KOPT-K1 (cell line): Measurements from ENCODE around the gene FADS3.

Experiments used
- H3K27ac ChIP-seq: fragments of 200-600 bp; sonication (generic); 2 replicates; pipeline ENCODE4 v1.5.1; 2016; ENCODE audit warnings: antibody characterized with exemption, mild to moderate bottlenecking, low read depth, low read length; ENCODE audit not compliant: poor library complexity, severe bottlenecking
- H3K36me3 ChIP-seq: fragments of 200-600 bp; sonication (generic); 2 replicates; pipeline ENCODE4 v1.5.1; 2017; ENCODE audit warnings: antibody characterized with exemption, mild to moderate bottlenecking, low read length, moderate library complexity; ENCODE audit not compliant: insufficient read depth
- H3K9me3 ChIP-seq: fragments of 200-600 bp; sonication (generic); 2 replicates; pipeline ENCODE4 v1.5.1; 2017; ENCODE audit warnings: antibody characterized with exemption, low read length, mild to moderate bottlenecking; ENCODE audit not compliant: insufficient read depth, poor library complexity, severe bottlenecking

FADS3 gene

DNA sequence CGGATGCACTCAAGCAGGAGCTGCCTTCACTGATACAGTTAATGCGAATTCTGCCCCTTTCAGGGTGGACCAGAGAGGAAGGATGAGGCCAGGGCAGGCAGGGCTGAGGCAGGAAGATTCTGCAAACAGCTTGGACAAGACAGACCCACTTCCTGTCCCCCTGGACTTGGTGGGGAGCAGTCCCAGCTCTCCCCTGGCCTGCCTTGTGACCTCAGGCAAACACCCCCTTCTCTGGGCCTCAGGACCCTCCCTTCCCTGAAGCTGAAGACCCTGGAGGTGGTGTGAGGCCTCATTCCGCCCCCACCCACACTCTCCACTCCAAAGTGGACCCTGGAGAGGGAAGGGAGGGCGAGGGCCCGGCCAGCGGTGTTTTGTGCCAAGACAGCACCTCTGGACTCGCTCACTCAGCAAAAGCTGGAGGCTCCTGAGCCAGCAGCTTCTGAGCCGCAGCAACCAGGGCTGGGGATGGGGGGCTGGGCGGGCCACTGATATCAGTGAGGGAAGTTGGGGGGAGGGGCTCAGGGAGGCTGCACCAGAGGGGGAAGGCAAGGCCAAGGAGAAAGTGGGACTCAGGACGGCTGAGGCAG, 17.5 kb upstream of the FADS3 start:
- Histone ChIP-seq H3K36me3 (no peaks in the 10 kb centered on the region), H3K27ac (no peak overlapping the region), H3K9me3 (no peaks in the 10 kb centered on the region)

DNA sequence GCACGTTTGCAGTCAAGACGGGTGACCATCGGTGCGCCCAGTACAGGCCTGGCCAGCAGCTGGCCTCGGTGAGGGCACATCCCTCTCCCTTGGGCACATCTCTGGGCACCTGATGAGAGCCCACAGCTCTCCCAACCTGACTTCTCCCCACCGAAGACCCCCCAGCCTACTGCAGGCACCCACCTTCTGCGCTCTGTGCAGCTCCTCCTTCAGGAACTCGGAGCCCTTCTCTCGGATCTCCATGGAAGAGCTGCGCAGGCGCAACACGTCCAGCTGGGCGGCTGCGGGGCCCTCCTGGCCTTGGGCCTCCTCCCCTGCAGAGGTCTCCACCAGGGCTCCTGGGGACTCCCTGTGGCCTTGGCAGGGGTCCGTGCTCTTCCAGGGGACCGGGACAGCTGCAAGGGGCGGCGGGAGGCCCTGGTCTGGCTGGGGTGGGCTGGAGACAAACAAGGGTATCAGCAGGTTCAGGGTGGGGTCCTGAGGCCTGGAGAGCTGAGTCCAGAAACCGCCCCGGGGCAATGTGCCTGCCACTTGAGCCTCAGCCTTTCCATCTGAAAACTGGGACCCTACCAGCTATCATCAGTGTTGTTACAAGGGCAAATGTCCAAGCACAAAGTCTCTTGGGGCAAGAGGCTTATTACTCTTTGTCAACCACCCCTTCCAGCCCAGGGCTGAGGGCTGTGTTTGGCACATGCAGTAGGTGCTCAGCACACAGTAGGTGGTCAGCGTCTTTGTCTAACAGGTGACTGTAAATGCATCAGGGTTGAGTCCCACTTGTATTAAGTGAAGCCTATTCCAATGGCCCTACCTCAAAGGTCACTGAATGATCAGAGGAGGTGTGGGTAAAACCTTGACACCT, 16.8 kb upstream of the FADS3 start:
- H3K36me3 ChIP-seq: no peaks in the 10 kb centered on the region
- no peaks in the 10 kb centered on the region for H3K9me3 ChIP-seq
- no peak overlapping the region for H3K27ac ChIP-seq

DNA sequence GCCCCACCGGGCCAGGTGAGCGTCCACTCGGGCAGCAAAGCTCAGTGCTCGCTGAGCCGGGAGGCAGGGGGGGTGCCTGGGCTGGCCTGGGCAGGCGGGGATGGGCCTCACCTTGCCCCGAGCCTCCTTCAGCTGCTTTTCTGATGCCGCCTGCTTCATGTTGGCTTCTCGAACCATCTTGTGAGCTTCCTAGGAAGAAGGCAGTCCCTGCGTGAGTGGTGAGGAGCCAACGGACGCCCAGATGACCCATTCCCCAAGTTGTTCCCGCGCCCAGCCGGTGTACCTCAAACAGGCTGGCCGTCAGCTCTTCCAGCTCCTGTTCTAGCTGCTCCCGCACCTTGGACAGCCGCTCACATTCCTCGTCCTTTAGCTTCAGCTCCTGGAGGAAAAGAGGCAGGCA, 15.9 kb upstream of the FADS3 start:
- H3K9me3 ChIP-seq: no peaks in the 10 kb centered on the region

DNA sequence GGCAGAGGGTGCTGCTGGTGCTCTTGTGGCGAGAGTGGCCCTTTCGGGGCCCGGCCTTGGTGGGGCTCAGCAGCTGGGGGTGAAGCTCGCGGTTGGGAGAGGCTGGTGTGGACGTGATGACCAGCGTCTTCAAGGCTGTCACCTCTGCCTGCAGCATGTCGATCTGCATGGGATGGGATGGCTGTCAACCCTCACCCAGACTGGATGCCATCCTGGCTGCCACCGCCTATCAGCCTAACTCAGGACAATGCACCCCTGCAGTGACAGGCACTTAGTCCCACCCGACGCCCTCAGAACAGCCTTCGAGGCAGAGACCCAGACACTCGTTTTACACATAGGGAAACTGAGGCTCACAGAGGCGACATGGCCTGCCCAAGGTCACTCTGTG, 15.2 kb upstream of the FADS3 start:
- Histone ChIP-seq H3K9me3 (no peaks in the 10 kb centered on the region), H3K27ac (no peak overlapping the region), H3K36me3 (no peaks in the 10 kb centered on the region)

More for the DNA sequence above, 15.9 kb upstream of the FADS3 start:
- no peak overlapping the region for H3K27ac ChIP-seq
- no peaks in the 10 kb centered on the region for H3K36me3 ChIP-seq

DNA sequence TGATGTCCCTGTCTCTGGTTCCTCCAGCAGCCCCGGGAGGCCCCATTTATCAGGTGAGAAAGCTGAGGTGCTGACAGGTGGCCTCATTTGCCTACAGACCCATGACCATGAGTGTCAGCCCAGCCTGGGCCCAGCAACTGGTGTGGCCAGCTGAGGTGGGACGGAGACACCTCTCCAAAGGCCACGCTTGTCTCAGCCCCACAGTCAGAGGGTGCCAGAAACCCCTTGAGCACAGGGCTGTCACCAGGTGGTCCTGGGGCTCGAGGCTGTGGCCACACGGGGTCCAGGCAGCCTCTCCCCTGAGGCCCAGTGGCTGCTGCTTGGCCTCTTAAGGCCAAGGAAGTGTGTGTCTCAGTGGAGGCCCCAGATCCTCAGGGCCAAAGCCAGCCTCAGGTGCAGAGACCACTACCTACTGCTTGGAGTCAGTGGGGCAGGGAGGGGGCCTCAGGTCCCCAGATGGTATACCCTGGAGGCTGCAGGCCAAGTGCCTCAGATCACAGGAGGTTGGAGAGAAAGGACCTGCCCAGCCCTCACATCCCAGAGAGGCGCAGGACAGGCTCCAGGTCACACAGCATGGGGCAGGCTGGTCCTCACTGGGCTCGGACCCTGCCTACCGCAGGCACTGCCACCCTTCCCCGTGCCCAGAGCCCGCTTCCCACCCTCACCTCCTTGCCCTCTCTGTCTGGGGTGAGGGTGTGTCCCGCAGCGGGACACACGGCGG, 14.6 kb upstream of the FADS3 start:
- H3K9me3 ChIP-seq: no peaks in the 10 kb centered on the region
- no peak overlapping the region for H3K27ac ChIP-seq

DNA sequence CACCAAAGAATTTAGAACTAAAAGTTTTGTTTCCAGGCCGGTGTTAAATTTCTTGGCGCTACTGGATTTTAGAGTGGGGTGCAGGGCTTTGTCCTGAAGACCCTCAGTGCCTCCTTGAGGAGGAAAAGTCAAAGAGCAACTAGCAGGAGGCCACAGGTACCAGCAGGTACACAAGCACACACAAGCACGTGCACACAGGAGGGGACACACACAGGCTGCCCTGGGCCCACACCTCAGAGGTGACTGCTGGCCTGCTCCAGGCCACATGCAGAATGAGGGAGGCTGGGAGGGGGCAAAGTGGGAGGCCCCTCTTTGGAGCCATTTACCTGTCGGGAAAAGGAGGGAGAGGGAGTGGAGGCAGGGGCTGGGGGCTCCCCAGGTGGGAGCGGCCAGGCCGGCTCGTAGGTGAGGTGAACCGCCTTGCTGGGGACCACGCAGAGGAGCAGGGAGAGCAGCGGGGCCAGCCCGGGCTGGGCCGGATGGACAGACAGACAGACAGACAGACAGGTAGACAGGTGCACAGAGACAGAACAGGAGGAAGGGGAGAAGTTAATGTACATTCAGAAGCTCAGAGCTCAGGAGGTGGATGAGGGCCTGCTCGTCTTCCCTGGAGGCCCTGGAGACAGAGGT, 13.8 kb upstream of the FADS3 start:
- Histone ChIP-seq H3K27ac (no peak overlapping the region), H3K9me3 (no peaks in the 10 kb centered on the region), H3K36me3 (no peaks in the 10 kb centered on the region)

More for the DNA sequence above, 14.6 kb upstream of the FADS3 start:
- no peaks in the 10 kb centered on the region for H3K36me3 ChIP-seq

DNA sequence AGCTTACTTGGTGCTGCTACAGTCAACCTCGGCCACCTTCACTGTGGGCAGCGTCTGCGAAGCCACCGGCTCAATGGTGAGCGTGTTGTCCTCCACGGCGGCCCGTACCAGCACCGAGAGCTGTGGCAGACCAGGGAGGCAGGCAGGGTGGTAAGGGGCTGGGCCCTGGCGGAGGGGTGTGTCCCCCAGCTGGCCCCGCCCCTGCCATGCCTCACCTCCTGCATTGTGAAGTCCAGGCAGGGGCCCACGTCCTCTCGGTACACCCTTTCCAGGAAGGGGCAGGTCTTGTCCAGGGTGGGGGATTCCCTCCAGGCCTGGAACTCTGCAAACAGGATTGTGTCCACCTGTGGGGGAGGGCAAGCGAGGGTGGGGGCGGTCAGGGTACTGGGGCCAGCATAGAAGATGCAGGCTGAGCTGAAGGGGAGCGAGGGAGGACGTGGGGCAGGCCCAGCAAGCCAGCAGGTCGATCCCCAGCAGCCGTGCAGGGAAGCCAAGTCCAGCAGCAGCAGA, 13.2 kb upstream of the FADS3 start:
- H3K27ac ChIP-seq: no peak overlapping the region
- no peaks in the 10 kb centered on the region for H3K36me3 ChIP-seq
- H3K9me3 ChIP-seq: no peaks in the 10 kb centered on the region

DNA sequence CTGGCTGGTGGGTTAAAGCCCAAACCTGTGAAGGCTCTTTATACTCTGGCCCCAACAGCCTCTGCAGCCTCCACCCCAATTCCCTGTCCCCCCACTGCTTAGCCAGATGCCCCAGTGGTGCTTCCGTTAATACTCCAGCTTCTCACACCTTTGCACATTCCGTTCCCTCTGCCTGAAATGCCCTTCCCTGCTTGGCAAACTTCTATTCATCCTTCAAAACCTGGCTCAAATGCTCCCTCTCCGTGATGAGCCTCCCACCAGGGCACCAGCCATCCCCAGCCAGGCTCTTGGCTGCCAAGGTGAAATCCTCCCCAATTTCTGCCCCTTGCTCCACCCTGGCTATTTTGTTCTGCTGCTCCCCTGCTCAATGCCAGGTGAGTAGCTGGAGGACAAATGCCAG, 12.5 kb upstream of the FADS3 start:
- Histone ChIP-seq H3K9me3 (no peaks in the 10 kb centered on the region), H3K27ac (no peak overlapping the region), H3K36me3 (no peaks in the 10 kb centered on the region)

DNA sequence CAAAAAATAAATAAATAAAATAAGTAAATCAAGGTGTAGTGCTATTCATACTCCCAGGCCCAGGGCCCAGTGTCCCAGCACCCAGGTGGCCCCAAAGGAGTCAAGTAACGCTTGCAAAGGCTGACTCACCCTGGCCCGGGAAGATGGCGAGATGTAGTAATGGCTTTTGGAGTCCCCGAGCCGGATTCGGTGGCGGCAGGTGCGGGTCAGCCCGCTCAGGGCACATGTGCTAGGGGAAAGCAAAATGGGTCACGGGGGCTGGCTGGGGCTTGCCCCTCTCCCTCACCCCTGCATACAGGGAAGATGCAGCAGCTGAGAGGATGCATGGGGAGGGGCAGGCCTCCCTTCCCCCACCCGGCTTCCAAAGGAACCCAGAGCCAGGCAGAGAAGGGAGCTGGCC, 11.0 kb upstream of the FADS3 start:
- no peak overlapping the region for H3K27ac ChIP-seq
- H3K9me3 ChIP-seq: no peaks in the 10 kb centered on the region
- no peaks in the 10 kb centered on the region for H3K36me3 ChIP-seq

DNA sequence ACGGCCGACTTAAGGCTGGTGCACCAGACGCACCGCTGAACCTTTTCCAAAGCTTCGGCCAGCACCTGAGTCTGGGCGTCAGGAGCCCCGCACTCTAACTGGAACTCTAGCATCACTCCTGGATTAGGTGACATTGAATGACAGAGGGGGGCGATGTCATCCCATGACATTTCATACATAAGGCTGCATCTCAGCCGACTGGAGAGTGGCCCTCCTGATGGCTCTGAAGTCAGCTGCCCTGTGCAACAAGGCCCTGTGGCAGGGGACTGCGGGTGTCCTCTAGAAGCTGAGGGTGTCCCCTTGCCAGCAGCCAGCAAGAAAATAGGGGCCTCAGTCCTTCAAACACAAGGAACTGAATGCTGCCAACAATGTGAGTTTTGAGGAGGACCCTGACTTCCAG, 10.1 kb upstream of the FADS3 start:
- no peaks in the 10 kb centered on the region for H3K36me3 ChIP-seq
- H3K27ac ChIP-seq: no peak overlapping the region
- no peaks in the 10 kb centered on the region for H3K9me3 ChIP-seq

DNA sequence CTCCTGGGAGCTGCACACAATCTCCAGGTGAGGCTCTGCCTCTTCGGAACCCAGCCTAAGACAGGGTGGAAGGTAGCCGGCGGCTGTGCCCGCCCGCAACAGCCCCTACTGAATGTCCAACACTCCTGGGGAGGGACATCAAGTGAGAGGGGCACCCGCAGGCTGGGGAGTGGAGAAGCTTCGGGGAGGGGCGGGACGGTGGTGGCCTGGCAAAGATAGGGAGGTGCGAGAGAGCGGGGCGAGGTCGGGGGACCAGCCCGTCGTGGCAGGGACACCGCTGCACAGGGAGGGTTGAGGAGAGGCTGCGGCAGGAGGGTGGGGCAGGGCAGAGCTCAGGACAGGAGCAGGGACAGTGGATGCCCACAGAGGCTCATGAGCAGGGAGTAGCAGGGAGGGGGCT, 8.9 kb upstream of the FADS3 start:
- no peaks in the 10 kb centered on the region for H3K36me3 ChIP-seq
- no peak overlapping the region for H3K27ac ChIP-seq
- H3K9me3 ChIP-seq: no peaks in the 10 kb centered on the region

DNA sequence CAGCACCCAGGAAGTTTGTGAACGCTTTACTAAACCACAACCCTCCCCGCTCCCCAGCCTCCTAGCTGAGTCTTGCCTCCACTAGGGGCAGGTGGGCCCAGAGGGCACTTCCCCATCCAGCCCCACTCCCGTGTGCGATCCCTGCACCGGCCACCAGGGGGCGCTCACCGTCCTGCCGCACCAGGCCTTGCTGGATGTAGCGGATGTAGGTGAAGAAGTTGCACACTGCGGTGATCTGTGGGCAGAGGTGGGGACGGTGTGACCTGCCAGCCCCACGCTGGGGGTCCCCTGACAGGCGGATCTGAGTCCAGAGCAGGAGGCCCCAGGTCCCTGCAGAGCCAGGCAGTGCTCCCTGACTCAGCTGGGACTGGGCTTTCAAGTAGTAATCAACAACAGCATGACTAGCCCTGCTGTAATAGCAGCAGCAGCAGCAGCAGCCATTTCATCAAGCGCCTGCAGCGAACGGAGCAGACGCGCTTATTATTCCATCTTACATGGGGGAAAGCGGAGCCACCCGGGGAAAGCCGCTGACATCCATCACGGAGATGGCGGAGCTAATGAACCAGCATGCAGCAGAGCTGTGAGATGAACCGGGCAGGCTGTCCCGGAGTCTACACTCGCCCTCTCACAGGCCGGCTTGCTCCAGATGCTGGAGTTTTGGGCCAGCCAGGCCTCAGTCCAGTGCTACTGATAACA, 7.9 kb upstream of the FADS3 start:
- H3K27ac ChIP-seq: no peak overlapping the region
- no peaks in the 10 kb centered on the region for H3K9me3 ChIP-seq

DNA sequence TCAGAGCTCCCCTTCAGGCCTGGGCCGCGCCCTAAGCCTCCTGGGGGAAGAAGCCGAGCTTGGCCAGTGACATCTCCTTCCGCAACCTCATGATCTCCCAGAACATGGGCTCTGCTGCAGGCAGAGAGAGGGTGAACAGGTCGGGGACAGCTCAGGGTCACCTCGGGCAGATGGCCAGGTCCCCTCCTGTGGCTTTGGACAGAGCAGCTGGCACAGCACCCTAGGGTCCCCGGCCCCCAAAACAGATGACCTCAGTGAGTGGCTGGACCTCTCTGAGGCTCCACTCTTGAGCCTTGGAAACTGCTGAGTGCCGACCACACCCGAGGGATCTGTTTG, 6.9 kb upstream of the FADS3 start:
- Histone ChIP-seq H3K27ac (no peak overlapping the region), H3K36me3 (no peaks in the 10 kb centered on the region), H3K9me3 (no peaks in the 10 kb centered on the region)

More for the DNA sequence above, 7.9 kb upstream of the FADS3 start:
- no peaks in the 10 kb centered on the region for H3K36me3 ChIP-seq

DNA sequence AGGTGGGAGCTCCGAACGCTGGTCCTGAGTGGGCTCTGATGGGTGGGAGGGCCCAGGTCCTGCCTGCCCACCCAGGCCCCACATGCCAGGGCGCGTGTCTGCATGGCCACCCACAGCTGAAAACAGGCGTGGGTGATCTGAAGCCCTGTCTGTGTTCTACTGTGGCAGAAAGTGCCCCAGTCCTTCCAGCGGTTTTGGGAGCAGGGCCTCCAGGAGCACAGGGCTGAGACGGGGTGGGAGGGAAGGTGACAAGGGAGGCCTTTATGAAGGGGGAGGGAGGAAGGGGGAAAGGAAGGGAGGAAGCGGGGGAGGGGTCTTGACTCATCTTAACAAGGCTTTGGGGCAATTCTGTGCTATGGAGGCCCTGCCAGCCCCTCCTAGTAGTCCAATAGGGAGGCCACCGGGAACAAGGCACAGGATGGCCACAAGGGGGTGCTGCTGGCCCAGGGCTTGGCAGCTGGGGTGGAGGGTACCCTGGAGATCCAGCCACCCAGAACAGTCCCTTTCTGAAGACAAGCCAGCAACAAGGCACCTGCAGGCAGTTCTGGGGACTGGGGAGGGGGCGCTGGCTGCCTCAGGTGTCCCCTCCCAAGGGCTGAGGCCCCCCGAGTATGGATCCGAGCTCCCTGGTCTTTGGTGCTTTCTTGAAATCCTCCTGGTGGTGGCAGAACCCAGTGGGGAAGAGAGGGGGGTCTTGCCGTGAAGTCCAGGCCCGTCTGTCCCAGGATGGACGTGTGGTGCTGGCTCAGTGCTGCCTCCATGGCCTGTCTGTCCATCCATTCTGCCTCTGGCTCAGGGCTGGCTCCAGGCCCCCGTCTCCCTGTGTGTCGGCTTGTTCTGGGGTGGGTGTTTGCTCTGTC, 6.3 kb upstream of the FADS3 start:
- Histone ChIP-seq H3K36me3 (no peaks in the 10 kb centered on the region), H3K27ac (no peak overlapping the region), H3K9me3 (no peaks in the 10 kb centered on the region)
